T-helper 1 cell treated with Interleukin-12 subunit alpha and Interleukin-12 subunit beta and Interleukin-4 antibody, amounts not matched to agents 30 ng/mL and 1 ng/mL, for 36 hours (primary cell): ENCODE results near the gene NFIX. TPM values are rescaled to one million over a fixed set of nuclear protein-coding genes. Genes with fewer than 3 reads are reported as not detected.

Source experiments
- intact Hi-C: fragments of 100-400 bp; cut with micrococcal nuclease; formaldehyde crosslinking; loops from one replicate; pipeline ENCODE4 v1.15.1; 2024
- total RNA-seq: library from RNA; stranded (reverse); gene quantifications from 2 replicates; pipeline ENCODE4 v1.2.3, GENCODE V29; 2022

Gene NFIX
- total RNA-seq, 1 donor from 2014 or later, result 0.96 TPM

DNA sequence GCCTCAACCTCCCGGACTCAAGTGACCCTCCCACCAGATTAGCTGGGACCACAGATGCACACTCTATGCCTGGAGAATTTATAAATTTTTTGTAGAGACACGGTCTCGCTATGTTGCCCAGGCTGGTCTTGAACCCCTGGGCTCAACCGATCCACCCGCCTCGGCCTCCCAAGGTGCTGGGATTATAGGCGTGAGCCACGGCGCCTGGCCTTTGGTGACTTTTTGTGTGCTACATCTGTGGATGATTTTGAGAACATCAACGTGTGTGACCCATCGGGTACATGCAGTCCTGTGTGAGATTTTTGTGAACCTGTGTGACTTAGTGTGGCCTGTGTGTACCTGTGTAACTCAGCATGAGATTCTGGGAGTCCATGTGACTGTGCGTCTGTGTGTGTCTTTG is 8.5 kb upstream of the NFIX start:
- intact Hi-C loops, result no loop called here

DNA sequence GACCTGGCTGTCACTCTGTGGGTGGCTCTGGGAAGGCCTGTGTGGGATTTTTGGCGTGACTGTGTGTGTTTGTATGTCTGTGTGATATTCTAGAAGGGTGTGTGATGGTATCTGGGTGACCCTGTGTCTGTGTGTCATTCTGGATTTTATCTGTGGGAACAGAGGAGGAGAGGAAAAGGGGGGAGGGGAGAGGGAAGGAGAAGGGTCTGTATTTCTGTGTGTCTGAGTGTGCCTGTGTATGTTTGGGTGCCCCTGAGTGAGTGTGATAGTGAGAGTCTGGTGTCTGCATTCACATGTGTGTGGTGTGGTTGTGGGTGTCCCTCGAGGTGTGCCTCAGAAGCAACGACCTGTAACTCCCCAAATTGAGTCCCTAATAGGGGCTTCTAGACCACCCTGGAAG is 8.1 kb upstream of the NFIX start:
- intact Hi-C loops, result no loop called here

DNA sequence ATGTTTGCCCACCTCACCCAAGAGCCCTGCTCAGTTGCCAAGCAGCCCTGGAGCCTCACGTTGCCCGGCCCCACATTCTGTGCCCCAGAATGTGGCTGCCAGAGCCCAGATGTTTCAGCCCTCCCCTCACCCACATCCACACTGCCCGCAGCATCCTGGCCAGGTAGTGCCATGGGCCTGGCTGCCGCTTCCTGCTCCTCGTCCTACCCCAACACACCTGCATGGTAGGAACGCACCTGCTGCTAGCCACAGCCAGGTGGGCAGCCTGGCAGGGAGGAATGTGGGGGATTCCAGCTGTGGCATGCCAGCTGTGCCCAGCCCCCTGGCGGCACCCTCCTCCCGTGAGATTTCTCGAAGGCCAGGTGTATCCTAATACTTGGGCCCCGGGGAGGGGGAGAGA is 7.5 kb upstream of the NFIX start:
- intact Hi-C loops, result no loop called here

DNA sequence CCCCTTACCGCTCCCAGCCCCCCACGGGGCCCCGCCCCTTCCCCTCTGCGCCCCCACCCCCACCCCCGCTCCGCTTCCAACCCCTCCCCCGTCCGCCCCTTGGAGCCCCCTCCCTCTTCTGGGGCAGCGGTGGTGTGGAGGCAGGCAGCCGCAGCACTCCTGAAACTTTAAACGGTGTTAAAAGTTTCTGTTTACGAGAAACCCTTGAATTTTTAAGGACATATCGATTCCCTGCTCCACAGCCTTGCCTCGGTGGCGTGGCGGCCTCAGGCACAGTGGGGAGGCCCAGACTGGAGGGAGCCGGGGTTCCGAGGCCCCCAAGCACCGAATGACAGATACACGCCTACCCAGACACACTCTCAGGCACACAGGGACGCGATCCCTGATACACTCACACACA is 4.8 kb upstream of the NFIX start:
- intact Hi-C loops, result no loop called here

DNA sequence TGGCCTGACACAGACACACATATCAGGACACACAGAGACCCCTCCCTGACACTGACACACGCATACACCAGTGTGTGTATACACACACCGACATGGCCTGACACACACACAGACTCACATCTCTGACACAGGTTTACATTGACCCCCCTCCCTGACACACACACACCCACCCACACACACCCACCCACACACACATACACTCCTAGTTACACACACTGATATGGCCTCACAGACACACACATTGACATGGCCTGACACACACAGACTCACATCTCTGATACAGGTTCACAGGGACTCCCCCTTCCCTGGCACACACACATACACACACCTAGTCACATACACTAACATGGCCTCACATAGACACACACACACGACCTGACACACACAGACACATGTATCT is 4.4 kb upstream of the NFIX start:
- intact Hi-C loops, result no loop called here

DNA sequence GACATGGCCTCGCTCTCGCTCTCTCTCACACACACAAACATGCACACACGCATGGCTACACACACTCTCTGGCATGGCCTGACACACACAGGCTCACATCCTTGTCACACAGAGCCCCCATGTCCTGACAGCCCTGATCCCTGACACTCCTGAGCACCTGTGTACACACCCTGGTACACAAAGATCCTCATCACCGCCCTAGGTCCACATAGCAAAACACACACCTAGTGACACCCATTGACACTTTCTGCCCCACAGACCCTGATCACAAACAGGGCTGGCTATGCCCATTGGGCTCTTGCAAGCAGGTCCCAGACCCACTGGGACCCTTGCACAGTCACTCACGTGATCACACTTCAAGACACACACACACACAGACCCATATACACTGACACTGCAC is 4.0 kb upstream of the NFIX start:
- intact Hi-C loops, result no loop called here

DNA sequence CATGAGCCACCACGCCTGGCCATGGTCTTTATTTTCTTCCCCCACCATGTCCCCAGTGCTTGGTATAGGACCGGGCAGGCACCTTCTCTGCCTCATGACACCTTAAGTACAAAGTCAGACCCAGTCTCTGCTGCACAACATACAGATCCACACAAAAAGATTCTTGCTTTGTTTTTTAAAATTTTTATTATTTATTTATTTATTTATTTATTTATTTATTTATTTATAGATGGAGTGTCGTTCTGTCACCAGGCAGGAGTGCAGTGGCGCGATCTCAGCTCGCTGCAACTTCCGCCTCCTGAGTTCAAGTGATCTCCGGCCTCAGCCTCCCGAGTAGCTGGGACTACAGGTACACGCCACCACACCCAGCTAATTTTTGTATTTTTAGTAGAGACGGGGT is 2.5 kb upstream of the NFIX start:
- intact Hi-C loops, result no loop called here

DNA sequence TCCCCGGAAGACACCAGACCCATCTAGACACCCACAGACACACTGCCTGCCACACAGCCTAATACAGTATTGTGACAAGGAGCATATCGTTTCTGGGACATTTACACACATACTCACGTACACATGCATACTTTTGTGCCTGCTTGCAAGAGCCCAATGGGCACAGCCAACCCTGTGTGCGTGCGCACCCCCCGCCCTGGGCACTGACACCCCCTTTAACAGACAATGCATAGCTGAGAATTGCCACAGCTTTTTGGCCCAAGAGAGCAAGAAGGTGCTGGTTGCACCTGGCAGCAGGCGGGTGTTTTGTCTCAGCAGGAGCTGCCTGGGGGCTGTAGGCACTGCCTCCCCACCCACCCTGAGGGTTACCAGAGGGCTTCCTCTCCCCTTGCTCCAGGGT is 1.7 kb upstream of the NFIX start:
- intact Hi-C loops, result no loop called here

DNA sequence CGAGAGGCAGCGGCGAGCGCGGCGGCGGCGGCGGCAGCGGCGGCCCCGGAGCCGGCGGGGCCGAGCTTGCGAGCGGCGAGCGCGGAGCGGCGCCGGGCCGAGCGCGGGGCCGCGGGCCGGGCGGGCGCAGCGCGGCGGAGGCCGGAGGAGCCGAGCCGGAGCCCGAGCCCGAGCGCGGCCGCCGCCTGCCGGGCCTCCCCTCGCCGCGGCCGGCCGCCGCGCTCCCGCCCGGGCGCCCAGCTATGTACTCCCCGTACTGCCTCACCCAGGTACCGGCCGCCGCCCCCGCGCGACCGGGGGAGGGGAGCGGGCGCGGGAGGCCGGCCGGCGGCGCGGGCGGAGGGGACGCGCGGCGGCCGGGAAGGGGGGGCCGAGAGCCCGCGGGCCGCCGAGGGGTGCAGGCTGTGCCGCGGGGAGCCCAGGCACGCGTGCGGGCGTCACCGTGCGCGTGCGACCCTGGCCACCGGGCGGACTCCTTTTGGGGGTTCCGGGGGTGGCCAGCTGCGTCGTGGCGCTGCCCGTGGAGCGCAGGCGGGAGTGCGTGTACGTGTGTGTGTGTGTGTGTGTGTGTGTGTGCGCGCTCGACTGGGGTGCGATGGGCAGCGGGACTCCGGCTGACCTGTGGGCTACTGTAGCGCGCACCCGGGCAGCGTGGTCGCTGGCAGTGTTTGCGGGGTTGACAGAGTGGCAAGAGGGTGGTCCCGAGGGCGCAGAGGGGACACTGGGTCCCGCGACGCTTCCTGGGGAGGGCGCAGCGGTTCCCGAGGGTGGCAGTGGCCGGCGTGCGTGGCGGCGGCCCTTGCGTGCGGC is 526 bp downstream of the NFIX start:
- intact Hi-C loops, result no loop called here

DNA sequence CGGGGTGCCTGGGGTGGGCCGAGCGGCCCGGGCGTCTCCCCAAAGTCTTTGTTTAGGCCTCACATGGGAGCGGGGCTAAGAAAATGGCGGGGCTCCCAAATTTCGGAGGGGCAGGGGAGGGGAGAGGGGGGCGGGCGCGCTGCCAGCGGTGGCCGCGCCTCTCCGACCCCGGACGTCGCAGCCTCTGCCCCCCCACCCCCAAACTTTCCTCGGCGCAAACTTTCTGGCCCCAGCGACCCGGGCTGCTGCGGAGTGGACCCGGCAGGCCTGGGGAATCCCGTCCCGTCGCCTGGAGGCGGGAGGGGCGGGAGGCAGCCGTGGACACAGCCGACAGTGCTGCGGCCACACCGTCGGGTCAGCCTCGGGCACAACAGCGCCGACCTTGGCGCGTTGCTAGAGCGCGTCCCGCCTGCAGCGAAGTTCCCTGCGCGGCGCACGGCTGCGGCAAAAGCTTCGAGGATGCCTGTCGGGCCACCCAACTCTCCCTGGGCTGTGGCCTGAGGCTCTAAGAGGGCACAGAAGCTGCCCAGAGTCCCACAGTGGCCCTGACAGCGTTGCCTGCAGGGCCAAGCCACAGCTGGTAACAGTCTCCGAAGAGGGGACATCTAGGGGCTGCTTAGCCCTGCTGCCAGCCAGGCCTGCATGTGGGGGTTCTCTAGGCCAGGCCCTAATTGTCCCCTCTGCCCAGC is 1.3 kb downstream of the NFIX start:
- intact Hi-C loops, result no loop called here

DNA sequence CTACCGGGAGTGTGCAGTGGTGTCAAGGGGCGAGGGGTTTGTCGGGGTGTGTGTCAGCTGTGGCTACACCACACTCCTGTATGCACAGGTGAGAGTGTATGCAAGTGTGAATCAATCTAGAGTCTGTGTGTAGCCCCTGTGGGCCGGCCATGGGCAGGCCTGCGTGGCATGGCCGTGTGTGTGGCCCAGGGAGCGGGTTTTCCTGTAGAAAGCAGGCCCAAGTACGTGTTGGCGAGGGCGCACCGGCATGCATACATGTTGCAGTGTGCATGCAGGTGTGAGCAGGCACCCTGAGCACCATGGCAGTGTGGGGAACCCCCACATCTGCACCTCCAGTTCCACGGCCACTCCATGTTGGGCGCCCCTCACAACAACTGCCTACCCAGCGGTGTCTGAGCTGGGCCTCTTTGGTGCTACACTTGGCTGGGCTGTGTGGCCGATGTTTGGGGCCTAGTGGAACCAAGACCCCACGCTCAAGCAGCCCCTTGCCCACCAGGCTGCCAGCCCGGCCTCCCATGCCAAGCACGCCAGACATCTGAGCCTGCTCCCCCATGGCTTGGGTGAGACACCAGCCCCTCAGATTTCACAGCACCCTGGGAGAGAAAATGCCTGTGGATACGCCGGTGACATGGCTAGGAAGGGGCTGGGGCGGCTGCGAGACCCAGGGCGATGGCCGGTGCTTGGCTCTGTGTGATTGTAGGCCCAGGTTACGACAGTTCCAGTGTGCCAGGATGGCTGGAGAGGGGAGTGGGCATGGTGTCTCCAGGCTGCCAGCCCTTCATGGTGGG is 2.1 kb downstream of the NFIX start:
- intact Hi-C loops, result no loop called here

DNA sequence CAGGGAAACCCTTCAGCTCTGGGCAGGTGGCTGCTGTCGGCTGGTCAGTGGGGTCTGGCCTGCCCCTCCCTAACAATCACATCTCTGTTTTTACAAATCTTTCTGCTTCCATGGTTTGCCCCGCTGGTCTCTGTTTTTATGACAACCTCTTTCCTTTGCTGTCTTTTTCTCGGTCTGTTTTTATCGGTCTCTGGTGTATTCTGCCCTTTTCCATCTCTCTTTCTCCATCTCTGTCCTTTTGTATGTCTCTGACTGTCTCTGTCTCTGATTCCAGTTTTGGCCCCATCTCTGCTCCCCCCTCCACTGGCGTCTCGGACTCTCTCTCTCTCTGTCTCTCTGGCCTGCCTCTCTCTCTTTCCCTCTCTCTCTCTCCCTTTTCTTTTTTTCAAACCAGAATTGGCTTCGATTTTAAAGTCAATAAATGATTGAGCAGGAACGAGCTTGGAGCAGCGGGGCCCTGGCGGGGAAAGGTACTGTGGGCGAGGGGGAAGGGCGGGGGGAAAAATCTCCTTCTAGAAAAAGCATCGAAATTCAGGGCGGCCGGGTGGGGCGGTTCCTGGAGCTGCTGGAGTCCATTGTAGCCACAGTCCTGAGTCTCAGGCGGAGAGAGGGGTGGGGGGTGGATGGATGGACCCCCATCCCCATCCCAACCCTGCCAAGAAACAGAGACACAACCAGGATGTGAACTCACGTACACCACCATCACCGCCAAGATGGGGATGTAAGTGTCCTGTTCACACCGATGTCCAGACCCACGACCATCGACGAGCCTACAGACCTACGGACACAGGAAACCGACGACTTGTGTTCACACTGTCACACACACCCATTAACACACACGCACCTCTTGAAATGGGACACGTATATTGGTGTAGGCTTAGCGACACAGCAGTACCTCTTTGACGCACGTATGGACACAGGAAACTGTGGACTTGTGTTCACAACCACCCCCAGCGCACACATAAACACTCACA is 3.0 kb downstream of the NFIX start:
- intact Hi-C loops, result no loop called here

DNA sequence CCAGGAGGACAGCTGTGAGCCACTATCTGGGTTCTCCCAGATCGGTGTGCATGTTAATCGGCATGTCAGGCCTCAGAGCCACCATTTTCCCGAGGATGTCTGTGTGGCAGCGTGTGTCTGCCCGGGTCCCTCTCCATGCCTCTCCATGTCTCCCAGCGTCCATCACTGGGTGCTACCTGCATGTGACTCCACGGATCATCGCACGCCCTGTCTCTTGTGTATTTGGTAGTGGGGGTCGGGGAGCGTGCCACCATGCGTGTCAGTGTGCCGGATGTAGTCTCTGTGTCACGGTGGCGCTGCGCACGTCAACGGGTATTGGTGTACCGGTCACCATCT is 5.9 kb downstream of the NFIX start:
- intact Hi-C loops, result no loop called here

DNA sequence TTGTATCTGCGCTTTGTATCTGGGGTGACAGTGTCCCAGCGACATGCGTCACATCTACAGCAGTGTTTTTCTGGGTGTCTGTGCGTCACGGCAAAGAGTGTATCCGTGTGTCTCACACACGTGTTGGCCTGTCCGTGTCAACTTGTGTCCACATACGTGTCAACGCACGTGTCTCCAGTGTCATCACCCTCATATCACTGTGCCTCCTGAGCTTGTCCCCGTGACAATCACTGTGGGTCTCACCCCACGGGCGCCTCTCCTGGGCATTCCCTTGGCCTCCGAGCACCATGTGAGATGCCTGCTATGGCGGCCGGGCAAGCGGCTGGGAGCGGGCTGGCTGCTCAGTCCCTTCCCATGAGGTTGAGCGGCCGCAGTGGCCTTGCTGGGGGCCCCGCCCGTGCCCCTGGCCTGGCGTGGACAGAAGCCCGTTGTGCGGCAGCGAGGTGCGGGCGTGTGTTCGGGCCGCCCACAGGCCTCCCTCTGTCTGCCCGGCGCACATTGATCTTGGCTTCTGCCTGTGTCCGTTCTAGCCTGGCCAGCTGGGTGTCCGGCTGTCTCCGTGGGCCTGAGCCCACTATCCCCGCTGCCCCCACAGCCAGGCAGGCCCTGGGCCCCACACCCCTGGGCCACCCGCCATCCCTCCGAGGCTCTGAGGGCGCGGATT is 6.4 kb downstream of the NFIX start:
- intact Hi-C loops, result no loop called here

DNA sequence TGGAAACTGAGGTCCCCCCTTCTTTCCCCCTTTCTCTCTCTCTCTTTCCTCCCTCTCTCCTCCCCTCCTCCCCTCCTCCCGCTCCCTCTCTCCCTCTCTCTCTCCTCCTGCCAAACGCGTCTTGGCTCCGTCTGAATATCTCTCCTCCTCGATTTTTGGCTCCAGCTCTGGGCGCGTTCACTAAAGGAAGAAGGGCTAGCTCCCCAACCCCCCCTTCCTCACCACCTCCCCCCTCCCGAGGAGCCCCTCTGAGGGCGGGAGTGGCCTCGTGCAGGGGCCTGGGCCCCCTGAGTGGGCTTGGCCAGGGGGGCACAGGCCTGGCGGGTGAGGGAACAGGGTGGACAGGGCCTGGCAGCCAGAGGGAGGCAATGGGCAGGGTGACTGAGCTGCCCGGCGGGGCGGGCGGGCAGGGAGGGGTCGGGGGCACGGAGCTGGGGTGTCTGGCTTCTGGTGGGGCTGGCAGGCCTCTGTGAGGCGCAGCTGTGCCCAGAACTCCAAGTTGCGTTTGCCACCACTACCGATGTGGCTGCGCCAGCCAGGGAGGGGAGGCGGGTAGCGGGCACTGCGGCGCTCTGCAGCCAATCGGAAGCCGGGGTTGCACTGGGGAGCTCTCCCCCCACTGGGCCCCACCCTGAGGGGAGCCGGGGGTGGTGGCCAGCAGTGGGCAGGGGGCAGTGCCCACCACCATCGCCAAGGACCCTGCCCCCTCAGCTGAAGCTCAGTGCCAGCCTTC is 7.1 kb downstream of the NFIX start:
- intact Hi-C loops, result no loop called here

DNA sequence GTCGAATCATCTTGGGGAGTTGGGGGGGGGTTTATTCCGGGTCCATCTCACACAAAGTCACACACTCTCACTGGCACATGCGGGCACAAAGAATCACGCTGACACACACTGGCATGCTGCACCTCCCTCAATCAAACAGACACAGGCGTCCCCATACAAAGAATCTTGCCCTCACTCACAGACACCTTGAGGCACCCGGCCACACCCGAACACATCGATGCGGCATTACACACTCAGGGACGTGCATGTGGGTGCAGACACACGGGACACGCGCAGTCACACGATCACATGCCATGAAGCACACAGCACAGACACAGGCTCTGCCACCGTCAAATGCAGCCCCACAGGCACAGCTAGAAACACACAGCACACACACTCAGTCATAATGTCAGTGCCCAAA is 7.8 kb downstream of the NFIX start:
- intact Hi-C loops, result no loop called here

DNA sequence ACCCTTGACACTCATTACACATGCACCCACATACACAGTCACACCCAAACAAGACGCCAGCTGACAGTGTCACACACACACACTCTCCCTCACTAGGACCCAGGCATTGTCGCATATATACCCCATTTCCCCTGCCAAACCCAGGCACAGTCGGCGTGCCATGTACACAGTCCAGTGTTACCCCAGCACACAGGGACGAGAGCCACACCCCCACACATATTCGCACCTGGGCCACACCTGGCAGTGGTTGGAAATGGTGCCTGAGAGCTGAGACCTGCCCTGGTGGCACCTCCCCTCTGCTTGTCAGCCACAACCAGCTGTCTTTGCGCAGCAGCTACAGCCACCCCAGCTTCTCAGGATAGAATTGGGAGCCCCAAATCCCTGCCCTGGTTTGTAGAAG is 9.0 kb downstream of the NFIX start:
- intact Hi-C loops, result no loop called here

DNA sequence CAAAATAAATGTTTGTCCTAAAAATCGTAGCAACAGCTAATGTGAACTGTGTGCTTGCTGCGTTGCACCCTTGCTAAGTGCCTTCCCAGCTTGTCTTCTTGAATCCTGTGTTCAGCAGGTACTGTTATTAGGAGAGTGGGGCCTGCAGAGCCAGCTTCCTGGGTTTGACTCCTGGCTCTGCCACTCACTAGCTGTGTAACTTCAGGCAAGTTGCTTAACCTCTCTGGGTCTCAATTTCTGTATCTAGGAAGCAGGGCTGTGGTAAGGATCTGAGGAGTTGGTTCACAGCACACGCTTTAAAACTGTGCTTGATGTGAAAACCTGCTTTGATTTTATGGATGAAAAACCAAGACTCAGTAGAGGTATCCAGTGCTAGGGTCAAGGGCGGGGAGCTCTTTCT is 10.0 kb downstream of the NFIX start:
- intact Hi-C loops, result no loop called here

DNA sequence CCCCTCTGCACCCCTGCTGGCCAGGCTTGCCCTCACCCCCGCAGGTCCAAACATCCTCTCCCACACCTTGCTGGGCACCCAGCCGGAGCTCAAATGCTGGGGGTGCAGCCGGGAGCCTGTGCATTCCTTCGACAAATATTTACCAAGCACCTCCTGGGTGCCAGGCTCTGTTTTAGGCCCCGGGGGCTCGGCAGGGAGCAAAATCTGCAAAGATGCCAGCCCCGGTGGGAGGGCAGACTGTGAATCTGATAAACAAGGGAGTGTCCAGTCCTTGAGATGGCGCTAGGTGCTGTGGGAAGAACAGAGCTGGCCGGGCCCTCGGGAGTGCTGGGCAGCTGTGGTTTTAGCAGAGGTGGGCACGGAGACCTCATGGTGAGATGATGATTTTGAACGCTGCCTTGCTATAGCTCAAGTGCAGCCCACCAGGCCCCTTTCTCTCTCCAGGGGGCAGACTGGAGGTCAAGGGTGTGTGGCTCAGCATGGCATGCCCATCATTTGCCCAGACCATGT is 10.6 kb downstream of the NFIX start:
- intact Hi-C loops, result no loop called here
